HCT116 (cell line): ENCODE results near the gene IPCEF1.

Experiments
- CEBPB ChIP-seq: IDR thresholded peaks from 2 replicates; pipeline ENCODE4 v1.6.1; 2012; ENCODE audit warnings: low read depth
- EZH2 ChIP-seq: fragments of 200-600 bp; sonication (generic); IDR thresholded peaks from 2 replicates; pipeline ENCODE4 v1.6.1; 2017; ENCODE audit warnings: antibody characterized with exemption, mixed run types
- FOSL1 ChIP-seq: IDR thresholded peaks from 2 replicates; pipeline ENCODE4 v1.6.1; 2012; ENCODE audit warnings: low read depth
- POLR2A ChIP-seq: IDR thresholded peaks from 2 replicates; pipeline ENCODE4 v1.7.0; 2011; ENCODE audit warnings: borderline replicate concordance; ENCODE audit not compliant: insufficient read depth, insufficient read length; ENCODE audit errors: extremely low read depth
- POLR2AphosphoS5 ChIP-seq: IDR thresholded peaks from 2 replicates; pipeline ENCODE4 v1.6.1; 2011; ENCODE audit warnings: mild to moderate bottlenecking, low read depth, low read length, moderate library complexity
- RAD21 ChIP-seq: IDR thresholded peaks from 2 replicates; pipeline ENCODE4 v1.6.1; 2012; ENCODE audit warnings: low read depth, mild to moderate bottlenecking
- SP1 ChIP-seq: IDR thresholded peaks from 2 replicates; pipeline ENCODE4 v1.6.1; 2012; ENCODE audit warnings: low read depth
- YY1 ChIP-seq: IDR thresholded peaks from 2 replicates; pipeline ENCODE4 v1.6.1; 2011; ENCODE audit warnings: low read length, low read depth, moderate library complexity, mild to moderate bottlenecking; ENCODE audit not compliant: insufficient replicate concordance; ENCODE audit errors: extremely low read depth
- ZBTB33 ChIP-seq: IDR thresholded peaks from 2 replicates; pipeline ENCODE4 v1.6.1; 2011; ENCODE audit warnings: mild to moderate bottlenecking, low read length, moderate library complexity; ENCODE audit not compliant: insufficient replicate concordance; ENCODE audit errors: extremely low read depth
- ZNF274 ChIP-seq: fragments of 200-500 bp; sonication (Bioruptor generic); IDR thresholded peaks from 2 replicates; pipeline ENCODE4 v1.6.1; 2014; ENCODE audit warnings: mild to moderate bottlenecking, low read depth, low read length, inconsistent platforms
- TF ChIP-seq, protein P1 (sequence below), 3 experiments: fragments of 200-600 bp in 1 of 3; sonication (generic) in 1 of 3; IDR thresholded peaks in 2 of 3; conservative IDR thresholded peaks in 1 of 3; 2 replicates each; pipeline ENCODE4 v1.5.1; 2012 to 2017; ENCODE audit warnings: low read depth in 2 of 3, low read length in 2 of 3, antibody characterized with exemption in 1 of 3, borderline replicate concordance in 1 of 3, control low read depth in 1 of 3, mild to moderate bottlenecking in 1 of 3, mixed read lengths in 1 of 3, mixed run types in 1 of 3, moderate library complexity in 1 of 3; ENCODE audit not compliant: insufficient read depth in 1 of 3
- TF ChIP-seq, protein P2 (sequence below): IDR thresholded peaks from 2 replicates; pipeline ENCODE4 v1.6.1; 2012

DNA sequence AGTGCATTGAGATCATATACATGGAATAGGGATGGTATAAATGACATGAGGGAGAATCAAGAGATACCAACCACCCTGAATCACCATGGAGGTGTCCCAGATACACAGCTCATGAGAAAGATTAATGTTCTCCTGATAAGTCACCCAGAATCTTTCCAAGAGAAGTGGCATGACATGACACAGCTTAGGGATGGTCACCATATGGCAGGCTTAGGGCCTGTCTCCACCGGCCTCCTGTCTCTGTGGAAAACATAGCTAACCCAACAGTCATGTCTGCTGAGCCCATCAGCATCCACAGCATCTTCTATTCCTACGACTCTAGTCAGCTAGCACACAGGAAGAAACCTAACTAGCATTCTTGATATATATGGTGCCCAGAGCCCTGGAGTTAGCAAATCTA lies 133.3 kb downstream of the IPCEF1 start:
- TF ChIP-seq, protein P1, sequence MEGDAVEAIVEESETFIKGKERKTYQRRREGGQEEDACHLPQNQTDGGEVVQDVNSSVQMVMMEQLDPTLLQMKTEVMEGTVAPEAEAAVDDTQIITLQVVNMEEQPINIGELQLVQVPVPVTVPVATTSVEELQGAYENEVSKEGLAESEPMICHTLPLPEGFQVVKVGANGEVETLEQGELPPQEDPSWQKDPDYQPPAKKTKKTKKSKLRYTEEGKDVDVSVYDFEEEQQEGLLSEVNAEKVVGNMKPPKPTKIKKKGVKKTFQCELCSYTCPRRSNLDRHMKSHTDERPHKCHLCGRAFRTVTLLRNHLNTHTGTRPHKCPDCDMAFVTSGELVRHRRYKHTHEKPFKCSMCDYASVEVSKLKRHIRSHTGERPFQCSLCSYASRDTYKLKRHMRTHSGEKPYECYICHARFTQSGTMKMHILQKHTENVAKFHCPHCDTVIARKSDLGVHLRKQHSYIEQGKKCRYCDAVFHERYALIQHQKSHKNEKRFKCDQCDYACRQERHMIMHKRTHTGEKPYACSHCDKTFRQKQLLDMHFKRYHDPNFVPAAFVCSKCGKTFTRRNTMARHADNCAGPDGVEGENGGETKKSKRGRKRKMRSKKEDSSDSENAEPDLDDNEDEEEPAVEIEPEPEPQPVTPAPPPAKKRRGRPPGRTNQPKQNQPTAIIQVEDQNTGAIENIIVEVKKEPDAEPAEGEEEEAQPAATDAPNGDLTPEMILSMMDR (IDR thresholded peaks at IDR 0.05 in 2 of 3, conservative IDR thresholded peaks at IDR 0.05 in 1 of 3; ENCODE audit: borderline replicate concordance in 1 of 3, insufficient read depth in 1 of 3, low read depth in 2 of 3, low read length in 2 of 3) = no peak
- TF ChIP-seq YY1 = no peak
- no peak for TF ChIP-seq ZNF274
- TF ChIP-seq EZH2 = no peak
- TF ChIP-seq FOSL1 = no peak
- TF ChIP-seq, protein P2, sequence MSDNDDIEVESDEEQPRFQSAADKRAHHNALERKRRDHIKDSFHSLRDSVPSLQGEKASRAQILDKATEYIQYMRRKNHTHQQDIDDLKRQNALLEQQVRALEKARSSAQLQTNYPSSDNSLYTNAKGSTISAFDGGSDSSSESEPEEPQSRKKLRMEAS = no peak
- no peak for TF ChIP-seq RAD21
- TF ChIP-seq ZBTB33 = no peak
- TF ChIP-seq CEBPB = no peak
- TF ChIP-seq POLR2AphosphoS5 = no peak
- TF ChIP-seq SP1 = no peak
- no peak for TF ChIP-seq POLR2A
